GM21619 (cell line): ENCODE measurements around the gene ARRB1.
"Not testable (repeated sequence)": the region's sequence is repeated elsewhere in the genome, so short reads cannot be mapped to it uniquely, and the experiment has no call there.

Source experiments
- ATAC-seq: cut with Tn5 transposase; IDR thresholded peaks from one replicate; pipeline ENCODE4 v1.9.1; 2021; ENCODE audit not compliant: unreplicated experiment

The ARRB1 gene

DNA sequence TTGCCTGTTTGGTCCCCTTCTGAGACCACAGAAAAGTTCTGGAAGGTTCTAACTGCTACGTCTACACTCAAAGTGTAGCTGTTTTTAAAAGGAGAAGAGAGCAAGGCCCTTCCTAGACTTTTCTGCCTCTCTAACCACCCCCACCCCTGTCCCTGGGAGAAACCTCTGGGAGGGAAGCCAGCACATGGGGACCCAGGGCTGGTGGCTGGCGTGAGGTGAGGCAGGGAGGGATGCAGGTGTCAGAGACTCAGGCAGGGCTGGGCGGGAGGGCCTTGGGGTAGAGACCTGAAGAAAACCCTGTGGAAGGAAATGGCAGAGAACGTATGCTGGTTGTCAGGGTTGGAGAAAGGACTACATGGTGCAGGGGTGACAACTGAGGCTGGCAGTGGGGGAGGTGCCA lies 26.7 kb downstream of the ARRB1 start:
- no peak for ATAC-seq

DNA sequence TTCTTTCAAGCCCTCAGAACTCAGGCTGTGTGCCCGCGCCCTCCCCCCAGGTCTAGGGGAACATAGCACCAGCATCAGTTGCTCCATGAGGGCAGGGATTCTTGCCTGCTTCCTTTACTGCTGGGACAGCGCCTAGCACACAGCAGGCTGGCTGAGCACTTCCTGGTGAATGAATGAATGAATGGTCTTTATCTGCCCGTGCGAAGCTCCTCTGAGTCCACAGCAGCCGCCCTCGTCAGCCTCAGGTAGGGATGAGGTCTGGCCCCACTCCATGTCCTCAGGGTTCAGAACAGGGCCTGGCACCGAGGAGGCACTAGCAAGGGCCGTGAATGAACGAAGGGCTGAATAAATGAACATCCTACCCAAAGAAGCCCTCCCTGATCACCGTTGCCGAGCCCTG lies 27.3 kb downstream of the ARRB1 start:
- no peak for ATAC-seq

DNA sequence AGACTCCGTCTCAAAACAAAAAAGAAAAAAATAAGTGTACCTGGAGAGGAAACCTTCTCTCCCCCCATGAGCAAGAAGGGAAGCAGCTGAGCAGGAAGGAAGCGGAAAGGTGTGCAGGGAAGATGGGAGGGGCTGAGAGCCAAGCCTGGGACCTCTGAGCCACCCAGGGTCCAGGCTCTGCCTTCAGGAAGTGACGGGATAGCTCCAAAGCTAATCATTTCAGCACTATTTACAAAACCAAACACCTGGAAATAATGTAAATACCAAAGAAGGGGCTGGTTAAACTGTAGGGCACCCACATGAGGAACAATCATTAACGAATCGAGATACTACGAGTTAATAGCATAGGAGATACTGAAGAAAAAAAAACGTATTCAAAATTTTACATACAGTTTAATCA lies 27.9 kb downstream of the ARRB1 start:
- ATAC-seq, result no peak

DNA sequence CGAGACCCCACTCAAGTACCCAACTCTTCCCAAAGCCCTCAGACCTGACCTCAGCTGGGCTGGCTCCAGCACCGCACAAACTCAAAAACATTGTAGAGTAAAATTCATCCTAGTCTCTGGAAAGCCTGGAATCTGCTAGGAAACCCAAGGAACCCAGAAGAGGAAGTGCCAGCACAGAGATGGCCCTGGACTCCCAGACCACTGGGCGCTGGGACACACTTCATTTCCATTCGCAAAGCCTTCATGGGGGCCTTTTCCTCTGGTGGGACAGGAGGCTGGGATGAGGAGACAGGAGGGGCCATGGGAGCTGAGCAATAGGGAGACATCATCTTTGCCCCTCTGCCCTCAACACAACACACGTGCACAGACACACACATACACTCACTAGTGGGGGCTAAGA lies 30.8 kb downstream of the ARRB1 start:
- no peak for ATAC-seq

DNA sequence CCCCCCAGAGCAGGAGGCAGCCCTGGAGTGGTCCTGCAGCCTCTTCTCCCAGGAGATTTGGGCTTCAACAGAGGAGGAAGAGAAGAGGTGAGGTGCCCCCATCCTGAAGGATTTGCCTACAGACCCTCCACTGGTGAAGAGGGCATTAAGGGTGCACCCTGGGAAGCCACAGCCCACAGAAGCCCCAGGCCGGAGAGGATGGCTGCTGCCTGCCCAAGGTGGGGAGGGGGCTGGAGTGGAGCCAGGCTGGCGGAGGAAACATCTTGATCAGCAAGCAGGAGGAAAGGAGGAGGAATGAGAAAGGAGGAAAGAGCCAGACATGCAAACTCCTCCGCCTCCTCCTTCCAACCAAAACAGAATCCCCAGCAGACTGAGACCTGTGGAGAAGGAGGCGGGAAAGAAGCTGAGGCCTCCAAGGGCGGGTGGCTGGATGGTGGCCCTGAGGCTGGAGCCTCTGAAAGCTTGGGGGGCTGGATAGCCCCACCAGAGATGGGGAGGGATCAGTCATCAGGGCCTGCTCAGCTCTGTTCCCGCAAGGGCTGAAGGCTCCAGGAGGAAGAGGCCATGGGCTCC lies 31.3 kb downstream of the ARRB1 start:
- no peak for ATAC-seq

DNA sequence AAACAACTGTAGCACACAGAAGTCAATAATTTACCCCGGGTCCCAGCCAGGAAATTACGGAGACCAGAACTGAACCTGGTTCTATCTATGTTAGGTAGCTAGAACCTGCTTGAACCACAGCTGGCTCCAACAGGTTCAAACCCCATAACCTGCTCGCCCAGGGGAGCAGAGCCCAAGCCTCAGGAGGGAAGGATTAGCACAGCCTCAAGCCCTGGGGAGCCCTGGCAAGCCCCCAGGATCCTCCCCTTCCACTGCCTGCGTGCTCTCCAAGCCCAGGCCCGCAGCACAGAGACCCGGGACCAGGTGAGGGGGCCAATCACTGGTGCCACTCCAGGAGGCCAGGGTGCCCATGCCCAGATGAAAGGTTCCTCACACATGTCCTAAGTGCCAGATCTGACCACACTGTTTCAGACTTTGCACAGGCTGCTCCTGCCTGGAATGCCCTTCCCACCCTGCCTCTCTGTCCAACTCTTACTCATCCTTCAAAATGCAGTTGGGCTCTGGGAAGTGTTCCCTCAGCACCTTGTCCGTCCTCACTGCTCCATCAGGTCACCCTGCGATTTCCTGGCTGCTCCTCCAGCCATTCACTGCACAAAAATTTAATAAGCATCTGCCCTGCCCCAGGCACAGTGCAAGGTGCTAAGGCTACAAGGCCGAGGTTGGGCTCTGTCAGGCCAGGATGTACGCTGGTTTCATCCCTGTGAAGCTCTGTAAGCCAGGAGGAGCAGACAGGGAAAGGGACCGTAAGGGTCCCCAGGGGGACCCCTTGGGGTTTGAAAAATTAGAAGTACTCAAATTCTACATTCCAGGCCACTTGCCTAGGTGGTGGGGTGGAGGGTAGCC lies 32.2 kb downstream of the ARRB1 start:
- no peak for ATAC-seq

DNA sequence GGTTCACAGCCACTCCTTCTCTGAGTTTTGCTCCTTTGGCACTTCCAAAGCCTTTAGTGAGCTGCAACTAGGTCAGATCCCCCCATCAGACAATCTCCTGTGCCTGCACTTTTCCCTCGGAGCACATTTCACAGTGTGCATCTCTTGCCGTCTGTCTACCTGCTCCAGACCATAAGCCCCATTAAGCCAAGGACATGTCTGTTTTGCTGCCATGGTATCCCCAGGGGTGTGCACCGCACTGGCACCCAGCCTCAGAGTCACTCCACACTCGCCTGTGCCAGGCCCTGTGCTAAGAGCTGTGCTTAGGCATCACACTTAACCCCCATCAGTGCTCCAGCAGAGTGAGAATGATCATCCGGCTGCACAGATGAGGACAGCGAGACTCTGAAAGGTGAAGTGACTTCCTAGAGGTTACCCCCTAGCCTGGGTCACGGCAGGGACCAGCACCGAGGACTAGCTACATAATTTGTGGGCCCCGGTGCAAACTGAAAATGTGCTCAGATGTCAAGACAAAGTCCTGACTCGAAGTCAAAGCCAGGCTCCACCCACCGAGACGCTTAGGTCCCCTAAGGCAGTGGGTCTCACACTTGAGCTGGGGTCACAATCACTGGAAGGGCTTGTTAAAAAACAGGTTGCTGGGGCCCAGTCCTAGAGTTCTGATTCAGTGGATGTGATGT lies 33.9 kb downstream of the ARRB1 start:
- ATAC-seq, result no peak

DNA sequence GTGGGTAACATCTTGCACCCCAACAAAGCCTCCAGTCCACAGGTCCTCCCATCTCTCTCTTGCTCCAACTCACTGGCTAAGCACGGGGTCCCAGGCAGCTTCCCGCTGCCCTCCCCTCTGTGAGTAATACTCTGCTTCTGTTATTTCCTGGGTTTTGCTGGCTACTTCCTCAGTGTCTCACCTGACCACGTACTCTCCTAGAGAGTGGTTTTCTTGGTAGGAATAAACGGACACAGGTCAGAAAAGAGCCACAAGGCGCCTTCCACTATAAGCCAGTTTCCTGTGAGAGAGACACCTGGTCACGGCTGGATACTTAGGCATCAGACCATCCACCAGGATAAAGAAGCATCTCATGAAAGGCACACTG lies 36.0 kb downstream of the ARRB1 start:
- ATAC-seq, result no peak

DNA sequence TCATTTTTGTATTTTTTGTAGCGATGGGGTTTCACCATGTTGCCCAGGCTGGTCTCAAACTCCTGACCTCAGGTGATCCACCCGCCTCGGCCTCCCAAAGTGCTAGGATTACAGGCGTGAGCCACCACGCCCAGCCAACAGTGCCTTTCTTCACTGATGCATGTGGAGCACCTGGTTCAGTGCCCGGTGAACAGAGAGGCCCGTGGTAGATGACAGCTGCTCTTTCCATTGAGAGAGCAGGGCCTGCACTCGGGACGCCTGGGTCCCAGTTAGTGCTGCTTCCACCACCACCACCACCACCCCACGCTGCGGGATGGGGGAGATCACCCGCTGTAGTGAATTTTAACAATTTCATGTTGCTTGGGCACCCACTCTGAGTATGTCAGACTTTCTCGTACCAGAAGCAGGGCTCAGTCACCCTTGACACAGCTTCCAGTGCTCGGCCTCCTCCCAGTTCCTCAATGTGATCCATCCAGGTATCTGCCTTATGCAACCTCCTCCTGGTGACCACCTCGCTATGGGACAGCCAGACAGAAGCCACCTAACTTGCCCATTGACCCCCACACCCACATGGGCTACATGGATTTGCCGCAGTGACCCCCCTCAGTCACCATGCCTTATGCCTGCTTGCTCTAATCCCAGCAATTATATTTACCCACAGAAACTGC lies 36.6 kb downstream of the ARRB1 start:
- ATAC-seq, result no peak

DNA sequence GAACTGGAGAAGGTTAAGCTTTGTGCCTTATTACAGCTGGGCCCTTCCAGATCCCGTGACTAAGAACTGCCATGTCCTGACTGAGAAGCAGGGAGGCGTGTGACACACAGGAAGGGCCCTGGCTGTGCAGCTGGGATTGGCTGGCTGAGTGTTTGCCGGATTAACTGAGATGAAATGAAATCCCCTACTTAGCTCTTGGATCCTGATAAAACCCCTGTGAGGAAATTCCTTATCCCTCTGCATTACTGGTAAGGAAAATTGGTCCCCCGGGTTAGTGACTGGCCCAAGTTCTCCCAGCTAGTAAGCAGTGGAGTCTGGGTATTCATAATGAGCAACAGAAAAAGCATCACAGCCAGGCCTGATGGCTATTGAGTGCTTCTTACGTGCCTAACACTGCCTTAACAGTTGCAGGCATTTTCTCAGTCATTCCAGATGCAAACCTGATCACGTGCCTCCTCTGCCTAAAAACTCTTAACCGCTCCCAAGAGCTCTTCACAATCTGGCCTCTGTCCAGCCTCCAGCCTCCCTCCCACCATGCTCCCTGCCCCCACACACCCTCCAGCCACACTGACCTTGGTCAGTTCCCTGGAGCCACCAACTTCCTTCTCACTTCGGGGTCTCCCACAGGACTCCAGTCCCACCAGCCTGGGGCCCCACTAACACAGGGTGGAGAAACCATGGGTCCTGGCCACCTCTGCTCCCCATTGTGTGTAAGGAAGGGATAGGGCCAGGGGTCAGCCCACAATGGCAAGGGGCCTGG lies 37.8 kb downstream of the ARRB1 start:
- ATAC-seq, result no peak

DNA sequence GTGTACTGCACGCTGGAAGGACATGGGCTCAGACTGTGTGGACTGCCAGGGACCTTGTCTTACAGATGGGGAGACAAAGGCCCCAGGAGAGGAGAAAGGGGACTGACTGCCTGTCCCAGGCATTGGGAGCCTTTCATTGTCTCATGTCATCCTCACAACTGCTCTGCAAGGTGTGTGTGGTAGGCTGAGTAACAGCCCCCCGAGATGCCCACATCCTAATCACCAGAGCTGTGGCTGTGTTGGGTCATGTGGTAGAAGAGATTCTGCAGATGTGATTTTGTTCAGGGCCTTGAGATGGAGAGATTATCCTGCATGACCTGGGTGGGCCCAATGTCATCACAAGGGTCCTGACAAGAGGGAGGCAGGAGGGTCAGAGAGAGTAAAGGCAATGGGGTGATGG lies 39.1 kb downstream of the ARRB1 start:
- no peak for ATAC-seq

DNA sequence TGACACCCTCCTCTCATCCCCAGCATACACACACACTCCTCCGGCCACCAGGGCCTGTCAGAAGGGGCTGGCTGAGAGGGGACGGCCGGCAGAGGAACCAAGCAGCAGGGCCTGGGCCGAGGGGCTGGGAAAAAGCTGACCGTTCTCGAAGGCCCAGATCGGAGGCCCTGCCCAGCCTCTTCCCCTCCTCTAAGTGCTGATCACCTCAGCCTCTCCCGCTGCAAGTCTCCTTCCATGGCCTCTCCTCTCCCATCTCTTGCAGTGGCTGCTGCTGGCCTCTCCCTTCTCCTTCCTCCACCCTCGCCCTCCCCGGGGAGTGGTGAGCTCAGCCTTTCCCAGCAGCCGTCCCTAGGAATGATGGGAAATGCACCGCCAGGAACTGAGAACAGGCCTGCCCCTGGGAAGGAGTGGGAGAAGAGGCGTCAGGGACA lies 39.6 kb downstream of the ARRB1 start:
- ATAC-seq, result no peak

DNA sequence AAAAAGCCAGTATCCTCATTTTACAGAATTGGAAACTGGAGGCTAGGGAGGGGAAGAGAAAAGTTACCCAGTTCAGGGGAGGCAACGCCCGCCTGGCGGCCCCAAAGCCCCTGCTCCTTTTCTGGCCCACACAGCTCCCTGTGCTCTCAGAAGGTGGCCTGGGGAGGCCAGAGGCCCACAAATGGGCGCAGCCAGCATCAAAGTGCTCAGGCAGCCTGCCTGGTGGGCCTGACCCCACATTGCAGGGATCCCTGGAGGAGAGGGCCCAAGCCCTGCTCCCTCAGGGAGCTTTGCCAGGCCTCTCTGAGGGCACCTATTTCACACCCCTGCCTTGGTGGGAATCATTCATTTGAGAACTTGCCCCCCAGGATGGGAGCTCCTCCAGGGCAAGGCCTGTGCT lies 42.5 kb downstream of the ARRB1 start:
- no peak for ATAC-seq

DNA sequence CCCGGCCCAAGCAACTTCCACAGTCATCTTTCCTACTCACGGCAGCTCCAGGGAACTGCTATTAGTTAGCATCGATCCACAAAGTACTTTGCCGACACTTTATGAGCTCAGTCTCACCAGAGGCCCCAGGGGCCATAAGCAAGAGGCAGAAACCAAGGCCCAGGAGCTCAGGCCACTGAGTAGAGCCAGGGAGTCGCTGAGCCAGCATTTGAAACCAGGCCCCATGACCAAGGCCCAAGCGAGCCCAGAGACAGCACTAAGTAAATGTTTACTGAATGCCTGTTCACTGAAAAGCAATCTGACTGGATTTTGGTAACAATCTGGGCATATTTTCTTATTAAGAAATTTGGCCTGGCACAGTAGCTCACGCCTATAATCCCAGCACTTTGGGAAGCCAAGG lies 43.3 kb downstream of the ARRB1 start:
- no peak for ATAC-seq

DNA sequence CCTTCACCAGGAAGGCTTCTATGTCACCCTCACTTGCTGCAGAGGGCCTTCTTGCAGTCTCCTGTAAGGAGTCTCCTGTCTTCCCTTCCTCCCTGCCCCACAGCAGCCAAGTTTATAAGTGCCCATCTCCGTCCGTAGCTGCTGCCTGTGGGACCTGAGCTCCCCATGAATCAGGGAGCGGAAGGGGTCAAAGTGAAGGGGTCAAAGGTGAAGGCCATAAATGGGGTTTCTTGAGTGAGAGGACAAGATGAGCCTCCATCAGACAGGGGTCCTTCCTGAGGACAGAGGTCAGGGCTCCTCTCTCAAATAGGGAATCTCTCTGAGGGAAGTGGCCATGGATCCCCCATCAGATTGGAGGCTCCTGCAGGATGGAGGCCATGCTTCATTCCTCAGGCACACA lies 44.4 kb downstream of the ARRB1 start:
- ATAC-seq, result no peak

DNA sequence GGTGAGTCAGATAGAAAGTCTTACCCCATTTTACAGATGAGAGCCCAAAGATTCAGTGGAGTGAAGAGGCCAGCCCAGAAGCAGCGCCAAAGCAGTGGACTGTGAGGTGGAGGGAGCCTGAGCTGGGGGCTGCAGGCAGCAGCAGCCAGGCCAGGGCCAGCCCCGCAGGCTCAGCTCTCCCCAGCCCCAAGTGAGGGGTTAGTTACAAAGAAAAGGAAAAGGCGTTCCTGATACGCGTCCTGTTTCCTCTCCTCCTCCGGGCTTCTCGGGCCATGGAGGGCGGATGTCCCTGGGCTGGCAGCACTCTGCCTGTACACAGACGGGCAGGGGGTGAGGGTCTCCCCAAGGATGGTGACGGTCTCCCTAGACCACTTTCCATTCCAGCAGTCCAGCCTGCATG lies 44.9 kb downstream of the ARRB1 start:
- ATAC-seq, result no peak

DNA sequence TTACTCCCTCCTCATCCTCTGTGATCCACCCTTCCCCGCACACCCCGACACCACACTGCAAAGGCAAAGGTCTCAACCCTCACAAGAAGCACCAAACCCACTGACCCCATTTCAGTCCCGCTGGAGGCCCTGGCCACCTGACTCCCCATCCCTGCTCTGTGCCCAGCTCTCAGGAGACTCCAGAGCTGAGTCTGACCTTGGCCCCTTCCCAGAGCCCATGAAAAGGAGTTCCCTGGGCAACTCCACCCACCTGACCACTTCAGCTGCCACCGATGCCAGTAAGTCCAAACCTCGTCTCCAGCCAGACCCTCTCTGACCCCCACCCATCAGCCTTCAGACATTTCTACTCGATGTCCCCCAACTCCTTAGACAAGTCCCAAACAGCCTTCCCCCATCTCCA lies 45.5 kb downstream of the ARRB1 start:
- ATAC-seq, result no peak

DNA sequence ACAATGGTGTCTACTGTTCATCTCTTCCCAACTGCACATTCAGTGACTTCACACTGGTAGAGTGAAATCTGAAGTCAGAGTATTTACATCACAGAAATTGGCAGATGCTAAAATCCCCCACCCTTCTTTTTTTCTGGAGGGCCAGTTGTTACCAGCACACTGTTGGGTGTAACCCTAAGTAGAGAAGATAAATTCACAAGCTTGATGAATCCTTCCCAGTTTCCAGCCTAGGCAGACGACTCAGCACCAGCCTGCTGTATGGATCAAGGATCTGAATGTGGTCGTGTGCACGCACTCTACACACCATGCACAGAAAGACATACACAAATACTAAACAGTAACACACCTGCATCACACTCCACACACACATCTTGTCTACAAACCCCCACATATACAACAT lies 46.0 kb downstream of the ARRB1 start:
- no peak for ATAC-seq

DNA sequence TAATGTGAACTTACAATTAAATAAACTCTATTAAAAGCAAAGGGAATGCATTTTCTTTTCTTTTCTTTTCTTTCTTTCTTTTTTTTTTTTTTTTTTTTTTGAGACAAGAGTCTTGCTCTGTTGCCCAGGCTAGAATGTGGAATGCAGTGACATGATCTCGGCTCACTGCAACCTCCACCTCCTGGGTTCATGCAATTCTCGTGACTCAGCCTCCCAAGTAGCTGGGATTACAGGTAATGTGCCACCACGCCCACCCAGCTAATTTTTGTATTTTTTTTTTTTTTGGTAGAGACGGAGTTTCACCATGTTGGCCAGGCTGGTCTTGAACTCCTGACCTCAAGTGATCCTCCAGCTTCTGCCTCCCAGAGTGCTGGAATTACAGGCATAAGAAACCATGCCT lies 46.5 kb downstream of the ARRB1 start:
- ATAC-seq, result not testable (repeated sequence)

DNA sequence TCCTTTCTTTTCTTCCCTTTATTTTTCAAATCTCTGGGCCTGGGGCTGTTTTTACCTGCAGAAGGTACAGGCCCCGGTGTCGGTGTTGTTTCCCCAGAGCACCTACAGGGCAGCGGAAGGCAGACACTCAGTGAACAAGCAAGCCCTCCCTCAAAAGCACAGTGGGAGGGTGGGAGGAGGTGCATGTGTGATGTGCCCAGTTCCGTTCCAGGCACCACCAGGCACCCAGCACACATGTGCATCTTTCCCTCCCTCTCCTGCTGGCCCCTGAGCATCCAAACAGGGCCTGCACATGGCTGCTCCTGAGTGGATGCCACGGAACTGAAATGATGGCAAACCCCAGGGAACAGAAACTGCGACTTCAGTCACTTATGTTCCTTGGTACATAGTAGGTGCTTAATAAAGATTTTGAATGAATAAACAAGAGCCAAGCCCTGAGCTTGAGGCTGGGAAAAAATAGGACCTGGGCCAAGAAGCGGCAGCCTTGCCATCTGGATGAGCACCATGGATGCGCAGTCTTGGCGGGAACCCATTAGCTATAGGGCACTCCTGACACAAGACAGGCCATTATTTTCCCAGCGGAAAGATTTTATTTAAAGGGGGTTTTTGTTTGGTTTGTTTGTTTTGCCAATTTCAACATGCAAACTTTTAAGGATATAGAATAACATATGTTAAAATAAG lies 47.8 kb downstream of the ARRB1 start:
- ATAC-seq, result no peak

DNA sequence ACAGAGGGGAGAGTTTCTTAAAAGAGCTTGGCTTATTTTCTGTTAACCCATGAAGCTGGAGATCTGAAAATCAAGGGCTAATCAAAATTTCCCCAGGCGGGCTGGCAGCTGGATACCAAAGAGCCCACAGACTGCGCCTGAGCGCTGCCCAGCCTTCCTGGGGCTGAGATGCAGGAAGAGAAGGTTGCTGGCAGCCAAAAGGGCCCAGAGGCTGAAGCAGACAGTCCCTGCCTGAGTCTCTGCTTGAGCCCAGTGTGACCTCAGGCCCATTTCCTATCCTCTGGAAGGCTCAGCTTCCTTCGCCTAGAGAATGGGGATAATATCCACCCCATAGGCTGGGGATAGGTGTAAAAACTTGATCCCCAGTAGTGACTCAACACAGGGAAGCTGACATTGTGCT lies 49.1 kb downstream of the ARRB1 start:
- ATAC-seq, result no peak
